HCT116 (cell line): ENCODE data around the gene SLC35G2. TPM values are rescaled to one million over a fixed set of nuclear protein-coding genes. Genes with fewer than 3 reads are reported as not detected.

ENCODE experiments used
- ATAC-seq: fragments of 200-7000 bp; cut with Tn5 transposase; 2 replicates; pipeline ENCODE4 v1.9.1; 2020; ENCODE audit warnings: mild to moderate bottlenecking, moderate library complexity
- BruUV-seq: library from RNA; stranded (reverse); fragments of 400-500 nt; replicated peaks from 2 replicates; lab custom pipeline; 2021; lab: Mats Ljungman, UMichigan
- CTCF ChIA-PET: fragments of 300-600 bp; sonication (Branson Sonifier 250); formaldehyde crosslinking; loops from one replicate; lab custom pipeline; 2021; ENCODE audit warnings: antibody characterized with exemption; lab: Charles Lee
- POLR2A ChIA-PET: fragments of 300-600, 350-600 bp; sonication (Branson Sonifier 250); formaldehyde crosslinking; loops from one replicate; lab custom pipeline; 2021; ENCODE audit warnings: antibody characterized with exemption; lab: Charles Lee
- RAD21 ChIA-PET, 2 experiments: fragments of 300-600 bp; sonication (Branson Sonifier 250); formaldehyde crosslinking; loops; one replicate each; lab custom pipeline; 2023; ENCODE audit warnings: low total read pairs in 2 of 2; ENCODE audit not compliant: uncharacterized antibody in 2 of 2, unreplicated experiment in 2 of 2, low non-redundant PET in 1 of 2; lab: Charles Lee
- DNase-seq: peaks from one replicate; pipeline ENCODE4 v3.0.0-alpha.2; 2010; ENCODE audit warnings: low read depth, low spot score
- H2AFZ ChIP-seq: fragments of 200-600 bp; shearing (Covaris generic), sonication (generic); 2 replicates; pipeline ENCODE4 v1.6.1; 2017; ENCODE audit warnings: low read depth, mixed run types, mixed read lengths, antibody characterized with exemption, low read length; ENCODE audit not compliant: poor library complexity, severe bottlenecking
- H3K27ac ChIP-seq: 2 replicates; pipeline ENCODE4 v1.5.1; 2012; ENCODE audit warnings: low read depth, low read length
- H3K27me3 ChIP-seq: fragments of 200-600 bp; sonication (generic); 2 replicates; pipeline ENCODE4 v1.6.1; 2016; ENCODE audit warnings: mixed run types, low read length, mixed read lengths; ENCODE audit not compliant: insufficient read depth
- H3K36me3 ChIP-seq, 2 experiments: fragments of 200-500 bp in 1 of 2; fragments of 200-600 bp in 1 of 2; sonication (Bioruptor generic) in 1 of 2; sonication (generic) in 1 of 2; 2 replicates each; pipeline versions ENCODE4 v1.5.1 to v1.6.1; 2014 to 2016; ENCODE audit warnings: low read length in 2 of 2, inconsistent platforms in 1 of 2, mixed read lengths in 1 of 2, mixed run types in 1 of 2; ENCODE audit not compliant: insufficient read depth in 2 of 2, control insufficient read depth in 1 of 2
- H3K4me1 ChIP-seq, 2 experiments: fragments of 200-600 bp in 1 of 2; sonication (generic) in 1 of 2; 2 replicates each; pipeline versions ENCODE4 v1.5.1 to v1.6.1; 2012 to 2017; ENCODE audit warnings: low read length in 2 of 2, inconsistent platforms in 1 of 2, mild to moderate bottlenecking in 1 of 2, mixed read lengths in 1 of 2, mixed run types in 1 of 2, moderate library complexity in 1 of 2; ENCODE audit not compliant: insufficient read depth in 2 of 2, control insufficient read depth in 1 of 2
- H3K4me2 ChIP-seq: fragments of 200-600 bp; sonication (generic); 2 replicates; pipeline ENCODE4 v1.6.1; 2017; ENCODE audit warnings: mixed run types, low read length, mixed read lengths
- H3K4me3 ChIP-seq, 2 experiments: fragments of 200-600 bp in 1 of 2; sonication (generic) in 1 of 2; replicated peaks in 1 of 2; 2 replicates each; pipeline ENCODE4 v1.5.1; 2011 to 2016; ENCODE audit warnings: low read length in 2 of 2, control low read depth in 1 of 2, low read depth in 1 of 2, mild to moderate bottlenecking in 1 of 2, mixed read lengths in 1 of 2, mixed run types in 1 of 2
- H3K79me2 ChIP-seq: fragments of 200-600 bp; sonication (generic); 2 replicates; pipeline ENCODE4 v1.6.1; 2017; ENCODE audit warnings: mild to moderate bottlenecking, mixed run types, low read length, moderate library complexity, mixed read lengths; ENCODE audit not compliant: insufficient read depth
- H3K9ac ChIP-seq: fragments of 200-600 bp; sonication (generic); 2 replicates; pipeline ENCODE4 v1.6.1; 2016; ENCODE audit warnings: low read length, mixed read lengths
- H3K9me2 ChIP-seq: fragments of 200-600 bp; sonication (generic), shearing (Covaris generic); 2 replicates; pipeline ENCODE4 v1.6.1; 2017; ENCODE audit warnings: mixed run types, mild to moderate bottlenecking, moderate library complexity; ENCODE audit not compliant: insufficient read depth
- H3K9me3 ChIP-seq, 2 experiments: fragments of 200-500 bp in 1 of 2; fragments of 200-600 bp in 1 of 2; sonication (Bioruptor generic) in 1 of 2; sonication (generic) in 1 of 2; 2 replicates each; pipeline ENCODE4 v1.6.1; 2014 to 2017; ENCODE audit warnings: low read length in 2 of 2, mixed read lengths in 2 of 2, inconsistent platforms in 1 of 2, low read depth in 1 of 2, mild to moderate bottlenecking in 1 of 2, mixed run types in 1 of 2, moderate library complexity in 1 of 2; ENCODE audit not compliant: control insufficient read depth in 1 of 2, insufficient read depth in 1 of 2
- H4K20me1 ChIP-seq: fragments of 200-600 bp; sonication (generic), shearing (Covaris generic); 2 replicates; pipeline ENCODE4 v1.6.1; 2017; ENCODE audit warnings: mixed run types, mild to moderate bottlenecking, moderate library complexity; ENCODE audit not compliant: insufficient read depth
- CBX3 ChIP-seq: IDR thresholded peaks from 2 replicates; pipeline ENCODE4 v1.6.1; 2012; ENCODE audit warnings: low read depth
- CEBPB ChIP-seq: IDR thresholded peaks from 2 replicates; pipeline ENCODE4 v1.6.1; 2012; ENCODE audit warnings: low read depth
- EGR1 ChIP-seq: IDR thresholded peaks from 2 replicates; pipeline ENCODE4 v1.6.1; 2012; ENCODE audit warnings: low read depth
- EZH2 ChIP-seq: fragments of 200-600 bp; sonication (generic); IDR thresholded peaks from 2 replicates; pipeline ENCODE4 v1.6.1; 2017; ENCODE audit warnings: antibody characterized with exemption, mixed run types
- EZH2phosphoT487 ChIP-seq: fragments of 200-600 bp; IDR thresholded peaks from 2 replicates; pipeline ENCODE4 v1.6.1; 2018; ENCODE audit warnings: antibody characterized with exemption, borderline replicate concordance
- FOSL1 ChIP-seq: IDR thresholded peaks from 2 replicates; pipeline ENCODE4 v1.6.1; 2012; ENCODE audit warnings: low read depth
- JUND ChIP-seq: IDR thresholded peaks from 2 replicates; pipeline ENCODE4 v1.6.1; 2012
- POLR2A ChIP-seq: IDR thresholded peaks from 2 replicates; pipeline ENCODE4 v1.7.0; 2011; ENCODE audit warnings: borderline replicate concordance; ENCODE audit not compliant: insufficient read depth, insufficient read length; ENCODE audit errors: extremely low read depth
- POLR2AphosphoS5 ChIP-seq: IDR thresholded peaks from 2 replicates; pipeline ENCODE4 v1.6.1; 2011; ENCODE audit warnings: mild to moderate bottlenecking, low read depth, low read length, moderate library complexity
- RAD21 ChIP-seq: IDR thresholded peaks from 2 replicates; pipeline ENCODE4 v1.6.1; 2012; ENCODE audit warnings: low read depth, mild to moderate bottlenecking
- SIN3A ChIP-seq: IDR thresholded peaks from 2 replicates; pipeline ENCODE4 v1.6.1; 2012; ENCODE audit warnings: low read depth
- SP1 ChIP-seq: IDR thresholded peaks from 2 replicates; pipeline ENCODE4 v1.6.1; 2012; ENCODE audit warnings: low read depth
- SRF ChIP-seq: IDR thresholded peaks from 2 replicates; pipeline ENCODE4 v1.6.1; 2012; ENCODE audit warnings: low read depth
- TCF7L2 ChIP-seq: IDR thresholded peaks from 2 replicates; pipeline ENCODE4 v1.7.0; 2011; ENCODE audit warnings: borderline replicate concordance, inconsistent platforms; ENCODE audit not compliant: insufficient read depth, insufficient read length; ENCODE audit errors: extremely low read depth
- ZFX ChIP-seq: fragments of 450-650 bp; IDR thresholded peaks from 2 replicates; pipeline ENCODE4 v1.6.1; 2017
- ZNF274 ChIP-seq: fragments of 200-500 bp; sonication (Bioruptor generic); IDR thresholded peaks from 2 replicates; pipeline ENCODE4 v1.6.1; 2014; ENCODE audit warnings: mild to moderate bottlenecking, low read depth, low read length, inconsistent platforms
- intact Hi-C: fragments of 100-400 bp; cut with micrococcal nuclease; formaldehyde crosslinking; loops from 2 replicates; pipeline ENCODE4 v1.10.0; 2022
- total RNA-seq: library from RNA; stranded (reverse); gene quantifications from one replicate; pipeline ENCODE4 v1.2.1, GENCODE V29; 2021; ENCODE audit not compliant: unreplicated experiment
- TF ChIP-seq, protein P1 (sequence below): IDR thresholded peaks from 2 replicates; pipeline ENCODE4 v1.6.1; 2011; ENCODE audit warnings: mild to moderate bottlenecking, low read length, moderate library complexity; ENCODE audit not compliant: insufficient replicate concordance; ENCODE audit errors: extremely low read depth
- TF ChIP-seq, protein P2 (sequence below): IDR thresholded peaks from 2 replicates; pipeline ENCODE4 v1.6.1; 2012
- TF ChIP-seq, protein P3 (sequence below), 3 experiments: fragments of 200-600 bp in 1 of 3; sonication (generic) in 1 of 3; IDR thresholded peaks in 2 of 3; conservative IDR thresholded peaks in 1 of 3; 2 replicates each; pipeline ENCODE4 v1.5.1; 2012 to 2017; ENCODE audit warnings: low read depth in 2 of 3, low read length in 2 of 3, antibody characterized with exemption in 1 of 3, borderline replicate concordance in 1 of 3, control low read depth in 1 of 3, mild to moderate bottlenecking in 1 of 3, mixed read lengths in 1 of 3, mixed run types in 1 of 3, moderate library complexity in 1 of 3; ENCODE audit not compliant: insufficient read depth in 1 of 3
- TF ChIP-seq, protein P4 (sequence below): IDR thresholded peaks from 2 replicates; pipeline ENCODE4 v1.6.1; 2012

SLC35G2 gene
- total RNA-seq, 1 experiment from 2014 or later, result 3.3 TPM

DNA sequence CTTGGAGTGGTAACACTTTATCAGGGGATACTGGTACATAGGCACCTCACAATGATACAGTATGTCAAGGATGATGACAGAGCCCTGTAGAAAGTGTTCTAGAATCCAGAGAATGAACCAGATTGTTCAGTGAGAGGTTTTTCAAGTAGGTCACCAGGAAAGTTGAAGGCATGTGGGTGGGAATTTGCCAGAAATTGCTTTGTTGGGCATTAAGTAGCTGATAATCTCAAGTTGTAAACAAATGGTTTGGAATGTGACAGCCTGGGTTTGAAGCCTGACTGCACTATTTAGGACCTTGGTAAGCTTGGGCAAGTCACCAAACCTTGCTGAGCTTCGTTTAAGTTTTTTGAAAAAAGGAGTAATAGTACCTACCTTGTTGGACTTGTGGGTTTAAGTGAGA lies 12.5 kb downstream of the SLC35G2 start:
- Histone ChIP-seq H2AFZ (no peak overlapping the region), H3K27me3 (no peaks in the 10 kb centered on the region), H3K4me2 (no peak overlapping the region), H3K9ac (no peak overlapping the region), H3K4me3 (no peak overlapping the region), H3K4me1 (no peaks in the 10 kb centered on the region), H3K27ac (no peak overlapping the region), H3K36me3 (no peaks in the 10 kb centered on the region), H3K9me2 (no peaks in the 10 kb centered on the region; the same call in 1 of the 2 replicates), H4K20me1 (no peaks in the 10 kb centered on the region), H3K79me2 (no peaks in the 10 kb centered on the region), H3K9me3 (no peaks in the 10 kb centered on the region)
- ChIA-PET RAD21 (no interaction called here), CTCF (no interaction called here), POLR2A (interaction anchor here (0.8 kb wide), 1 partner anchor 26 kb away, joined by 3 read pairs; no protein-coding TSS in a partner anchor)
- ATAC-seq, result no peak
- intact Hi-C loops, result no loop called here
- BruUV-seq, result no TSS peak
- DNase-seq, result no peak
- TF ChIP-seq, protein P1, sequence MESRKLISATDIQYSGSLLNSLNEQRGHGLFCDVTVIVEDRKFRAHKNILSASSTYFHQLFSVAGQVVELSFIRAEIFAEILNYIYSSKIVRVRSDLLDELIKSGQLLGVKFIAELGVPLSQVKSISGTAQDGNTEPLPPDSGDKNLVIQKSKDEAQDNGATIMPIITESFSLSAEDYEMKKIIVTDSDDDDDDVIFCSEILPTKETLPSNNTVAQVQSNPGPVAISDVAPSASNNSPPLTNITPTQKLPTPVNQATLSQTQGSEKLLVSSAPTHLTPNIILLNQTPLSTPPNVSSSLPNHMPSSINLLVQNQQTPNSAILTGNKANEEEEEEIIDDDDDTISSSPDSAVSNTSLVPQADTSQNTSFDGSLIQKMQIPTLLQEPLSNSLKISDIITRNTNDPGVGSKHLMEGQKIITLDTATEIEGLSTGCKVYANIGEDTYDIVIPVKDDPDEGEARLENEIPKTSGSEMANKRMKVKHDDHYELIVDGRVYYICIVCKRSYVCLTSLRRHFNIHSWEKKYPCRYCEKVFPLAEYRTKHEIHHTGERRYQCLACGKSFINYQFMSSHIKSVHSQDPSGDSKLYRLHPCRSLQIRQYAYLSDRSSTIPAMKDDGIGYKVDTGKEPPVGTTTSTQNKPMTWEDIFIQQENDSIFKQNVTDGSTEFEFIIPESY, result no peak
- TF ChIP-seq SRF (no peak), POLR2AphosphoS5 (no peak), SP1 (no peak), SIN3A (no peak), FOSL1 (no peak), TCF7L2 (no peak), RAD21 (no peak), EZH2 (no peak), EGR1 (no peak), ZFX (no peak), ZNF274 (no peak), CBX3 (no peak), CEBPB (no peak), JUND (no peak), EZH2phosphoT487 (no peak), POLR2A (no peak)
- TF ChIP-seq, protein P2, sequence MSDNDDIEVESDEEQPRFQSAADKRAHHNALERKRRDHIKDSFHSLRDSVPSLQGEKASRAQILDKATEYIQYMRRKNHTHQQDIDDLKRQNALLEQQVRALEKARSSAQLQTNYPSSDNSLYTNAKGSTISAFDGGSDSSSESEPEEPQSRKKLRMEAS, result no peak
- TF ChIP-seq, protein P3, sequence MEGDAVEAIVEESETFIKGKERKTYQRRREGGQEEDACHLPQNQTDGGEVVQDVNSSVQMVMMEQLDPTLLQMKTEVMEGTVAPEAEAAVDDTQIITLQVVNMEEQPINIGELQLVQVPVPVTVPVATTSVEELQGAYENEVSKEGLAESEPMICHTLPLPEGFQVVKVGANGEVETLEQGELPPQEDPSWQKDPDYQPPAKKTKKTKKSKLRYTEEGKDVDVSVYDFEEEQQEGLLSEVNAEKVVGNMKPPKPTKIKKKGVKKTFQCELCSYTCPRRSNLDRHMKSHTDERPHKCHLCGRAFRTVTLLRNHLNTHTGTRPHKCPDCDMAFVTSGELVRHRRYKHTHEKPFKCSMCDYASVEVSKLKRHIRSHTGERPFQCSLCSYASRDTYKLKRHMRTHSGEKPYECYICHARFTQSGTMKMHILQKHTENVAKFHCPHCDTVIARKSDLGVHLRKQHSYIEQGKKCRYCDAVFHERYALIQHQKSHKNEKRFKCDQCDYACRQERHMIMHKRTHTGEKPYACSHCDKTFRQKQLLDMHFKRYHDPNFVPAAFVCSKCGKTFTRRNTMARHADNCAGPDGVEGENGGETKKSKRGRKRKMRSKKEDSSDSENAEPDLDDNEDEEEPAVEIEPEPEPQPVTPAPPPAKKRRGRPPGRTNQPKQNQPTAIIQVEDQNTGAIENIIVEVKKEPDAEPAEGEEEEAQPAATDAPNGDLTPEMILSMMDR (IDR thresholded peaks at IDR 0.05 in 2 of 3, conservative IDR thresholded peaks at IDR 0.05 in 1 of 3; ENCODE audit: borderline replicate concordance in 1 of 3, insufficient read depth in 1 of 3, low read depth in 2 of 3, low read length in 2 of 3), result no peak
- TF ChIP-seq, protein P4, sequence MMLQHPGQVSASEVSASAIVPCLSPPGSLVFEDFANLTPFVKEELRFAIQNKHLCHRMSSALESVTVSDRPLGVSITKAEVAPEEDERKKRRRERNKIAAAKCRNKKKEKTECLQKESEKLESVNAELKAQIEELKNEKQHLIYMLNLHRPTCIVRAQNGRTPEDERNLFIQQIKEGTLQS, result no peak
